Heart left ventricle (tissue), 16 donors: ENCODE results near the gene COQ4. TPM values are rescaled to one million over a fixed set of nuclear protein-coding genes. Genes with fewer than 3 reads are reported as not detected.

Experiments used
- ATAC-seq, 4 donors: fragments of 200-7000 bp; cut with Tn5 transposase; one replicate each; pipeline ENCODE4 v1.9.1; 2020 to 2022; ENCODE audit warnings: moderate library complexity in 4 of 4, mild to moderate bottlenecking in 3 of 4, moderate number of reproducible peaks in 1 of 4
- DNase-seq, 5 donors: peaks; one replicate each; pipeline ENCODE4 v3.0.0-alpha.2; 2020
- H3K27ac ChIP-seq, 12 donors: fragments of 200-600 bp; sonication (generic) in 4 of 12; one replicate each; pipeline versions ENCODE4 v1.5.0 to v1.8.0; 2016 to 2022; ENCODE audit warnings: mild to moderate bottlenecking in 2 of 12
- H3K27me3 ChIP-seq, 9 donors: fragments of 200-600 bp; sonication (generic) in 2 of 9; one replicate each; pipeline versions ENCODE4 v1.5.1 to v1.8.0; 2016 to 2022; ENCODE audit warnings: mild to moderate bottlenecking in 3 of 9
- H3K36me3 ChIP-seq, 9 donors: fragments of 200-600 bp; sonication (generic) in 2 of 9; one replicate each; pipeline versions ENCODE4 v1.5.0 to v1.8.0; 2018 to 2022; ENCODE audit warnings: mild to moderate bottlenecking in 2 of 9
- H3K4me1 ChIP-seq, 12 donors: fragments of 200-600 bp; sonication (generic) in 4 of 12; one replicate each; pipeline versions ENCODE4 v1.5.0 to v1.8.0; 2016 to 2022; ENCODE audit warnings: mild to moderate bottlenecking in 3 of 12
- H3K4me3 ChIP-seq, 12 donors: fragments of 200-600 bp; sonication (generic) in 4 of 12; one replicate each; pipeline versions ENCODE4 v1.5.0 to v1.8.0; 2017 to 2022; ENCODE audit warnings: mild to moderate bottlenecking in 9 of 12, moderate library complexity in 4 of 12
- H3K9me3 ChIP-seq, 12 donors: fragments of 200-600 bp; sonication (generic) in 4 of 12; one replicate each; pipeline versions ENCODE4 v1.5.0 to v1.8.0; 2016 to 2022; ENCODE audit warnings: mild to moderate bottlenecking in 1 of 12
- CTCF ChIP-seq, 12 donors: fragments of 200-600 bp; sonication (generic) in 4 of 12; IDR thresholded peaks; one replicate each; pipeline versions ENCODE4 v1.5.0 to v1.8.0; 2018 to 2022; ENCODE audit warnings: antibody characterized with exemption in 12 of 12, mild to moderate bottlenecking in 5 of 12
- POLR2A ChIP-seq, 2 donors: fragments of 450-650 bp; IDR thresholded peaks; one replicate each; pipeline ENCODE4 v1.6.1; 2017; ENCODE audit warnings: antibody characterized with exemption in 2 of 2, mild to moderate bottlenecking in 2 of 2, moderate library complexity in 2 of 2
- WGBS, 4 donors: extraction: QIAGEN DNeasy Blood & Tissue Kit in 2 of 4; methylation state at CpG; one replicate each; pipeline versions ENCODE4 v1.1.5 to v1.1.7; 2013 to 2018; 5-methylcytosine and 5-hydroxymethylcytosine counted together
- intact Hi-C, 10 donors: fragments of 100-400 bp; cut with DNase I; formaldehyde crosslinking; loops; one replicate each; pipeline versions ENCODE4 v1.11.1 to v1.14.2; 2022
- polyA plus RNA-seq, 2 donors: library from polyadenylated mRNA; stranded (reverse); fragments of 200-250 nt; gene quantifications; one replicate each; pipeline ENCODE4 v1.2.3, GENCODE V29; 2013
- total RNA-seq, 9 donors: library from RNA; depleted of rRNA in 2 of 9; stranded (reverse); fragments of >200 nt in 2 of 9; fragmentation: NEBNext Ultra II Directional in 3 of 9; extraction: Animal tissue kit (Norgen Biotek cat#: 25700) in 3 of 9; gene quantifications; one replicate each; pipeline versions ENCODE4 v1.1.0 to v1.2.4, GENCODE V29; 2016 to 2023
- donor health status: ischemic (EF 13 %, LVEDD 7.1; RV severe dilation, severe dysfunction).
- donor health status: healthy with polysubstance abuse.
- donor health status: DM: no; HTN: yes; CAD: no.
- donor health status: DM: no; HTN: no; CAD: no.
- donor health status: ischemic (EF 25% LVEDD 6.9; RV normal size, moderate dysfunction).
- donor health status: ischemic (EF 25% LVEDD 5.7; RV mildly dilated, moderate dysfunction).
- donor health status: healthy.
- donor health status: DM: yes; HTN: yes; CAD: no.
- donor health status: ischemic (EF 35%, LVEDD 5.7; RV mildly dilated, moderate dysfunction).
- donor health status: nonischemic (EF 11% LVEDD 7.7; RV severe dilation, severe dysfunction).
- donor health status: DM: yes; HTN: yes; CAD: no.
- donor health status: PGD.
- donor health status: ischemic (EF 29% LVEDD 5.4; RV normal size, mild dysfunction).
- donor health status: nonischemic (EF 23%, LVEDD 6.1; RV moderate dilation, normal function).

The COQ4 gene
- total and polyA plus RNA-seq, 11 donors: 19.0 to 43.2 (median 30.1) TPM

- Histone ChIP-seq H3K36me3 (peaks cover 0 to 21% (median 17%) of the 10 kb centered on the region in 9 donors), H3K4me3 (no peak overlapping the region), H3K9me3 (no peaks in the 10 kb centered on the region), H3K4me1 (peaks cover 0 to 25% (median 6%) of the 10 kb centered on the region in 12 donors), H3K27ac (no peak overlapping the region), H3K27me3 (no peaks in the 10 kb centered on the region)
- TF ChIP-seq POLR2A (IDR thresholded peaks at IDR 0.05) (no peak), CTCF (IDR thresholded peaks at IDR 0.05) (no peak)
- intact Hi-C loops: no loop called here
- DNase-seq (no peak), ATAC-seq (no peak)
- 90 to 95% (median 95%) methylated on average over 6 of the region's 6 CpGs for WGBS, 4 donors
Measured at GRCh38 chr9:128282500-128282899, 40.1 kb upstream of the COQ4 start.

GRCh38 chr9:128285033-128285784 is 37.4 kb upstream of the COQ4 start:
- 91 to 96% (median 95%) methylated on average over 12 of the region's 12 CpGs for WGBS, 4 donors

GRCh38 chr9:128286440-128286839 is 36.2 kb upstream of the COQ4 start:
- Histone ChIP-seq H3K4me1 (peaks cover 0 to 8% (median 0%) of the 10 kb centered on the region in 12 donors), H3K27me3 (no peaks in the 10 kb centered on the region), H3K9me3 (no peaks in the 10 kb centered on the region), H3K27ac (no peak overlapping the region), H3K4me3 (no peak overlapping the region), H3K36me3 (peaks cover 0 to 46% (median 29%) of the 10 kb centered on the region in 9 donors)
- WGBS, 4 donors: 33 to 50% (median 41%) methylated on average over 6 of the region's 6 CpGs
- ATAC-seq: peak; percentile 80 to 87 (median 82)
- intact Hi-C loops: no loop called here
- peak in 4 of 5 donors; percentile 52 to 71 (median 66) for DNase-seq
- TF ChIP-seq CTCF (IDR thresholded peaks at IDR 0.05): no peak
- no peak for TF ChIP-seq POLR2A (IDR thresholded peaks at IDR 0.05)

More at GRCh38 chr9:128285033-128285784, 37.4 kb upstream of the COQ4 start:
- H3K27ac ChIP-seq: no peak overlapping the region
- no peaks in the 10 kb centered on the region for H3K27me3 ChIP-seq
- no peak for DNase-seq
- intact Hi-C loops: no loop called here
- H3K36me3 ChIP-seq: peaks cover 0 to 42% (median 29%) of the 10 kb centered on the region in 9 donors
- peaks cover 0 to 8% (median 0%) of the 10 kb centered on the region in 12 donors for H3K4me1 ChIP-seq
- TF ChIP-seq POLR2A (IDR thresholded peaks at IDR 0.05) (no peak), CTCF (IDR thresholded peaks at IDR 0.05) (no peak)
- no peak for ATAC-seq
- H3K4me3 ChIP-seq: no peak overlapping the region
- H3K9me3 ChIP-seq: no peaks in the 10 kb centered on the region

- H3K27ac ChIP-seq: no peak overlapping the region
- H3K4me3 ChIP-seq: no peak overlapping the region
- H3K36me3 ChIP-seq: peaks cover 0 to 46% (median 29%) of the 10 kb centered on the region in 9 donors
- no peaks in the 10 kb centered on the region for H3K27me3 ChIP-seq
- no peak for DNase-seq
- TF ChIP-seq POLR2A (IDR thresholded peaks at IDR 0.05): no peak
- no peak for TF ChIP-seq CTCF (IDR thresholded peaks at IDR 0.05)
- intact Hi-C loops: no loop called here
- H3K9me3 ChIP-seq: no peaks in the 10 kb centered on the region
- ATAC-seq: no peak
- H3K4me1 ChIP-seq: peaks cover 0 to 8% (median 0%) of the 10 kb centered on the region in 12 donors
- WGBS, 4 donors: 78 to 88% (median 86%) methylated on average over 11 of the region's 11 CpGs
Measured at GRCh38 chr9:128288273-128289004, 34.2 kb upstream of the COQ4 start.
